IMR-90 (cell line): ENCODE measurements around the gene RIPOR2. TPM values are rescaled to one million over a fixed set of nuclear protein-coding genes. Genes with fewer than 3 reads are reported as not detected.

Source experiments
- ATAC-seq: fragments of 200-7000 bp; cut with Tn5 transposase; 2 replicates; pipeline ENCODE4 v1.9.1; 2020; ENCODE audit warnings: low read depth, mild to moderate bottlenecking, moderate library complexity
- BruUV-seq: library from RNA; stranded (reverse); fragments of 400-500 nt; replicated peaks from 2 replicates; lab custom pipeline; 2021; lab: Mats Ljungman, UMichigan
- CTCF ChIA-PET: fragments of 300-600 bp; formaldehyde crosslinking; extraction: SDS; loops from one replicate; lab custom pipeline; 2021; ENCODE audit warnings: antibody characterized with exemption; lab: Yijun Ruan, JAX
- POLR2A ChIA-PET: fragments of 300-600 bp; sonication (Branson Sonifier 250); formaldehyde crosslinking; loops from one replicate; lab custom pipeline; 2022; ENCODE audit warnings: antibody characterized with exemption; ENCODE audit not compliant: unreplicated experiment; lab: Charles Lee
- DNase-seq: peaks from one replicate; pipeline ENCODE4 v3.0.0; 2013
- H2AFZ ChIP-seq: replicated peaks from 2 replicates; pipeline ENCODE3; 2013; ENCODE audit warnings: low read length, mild to moderate bottlenecking; ENCODE audit not compliant: poor library complexity
- H2AK5ac ChIP-seq: 2 replicates; pipeline ENCODE4 v1.6.1; 2013; ENCODE audit warnings: low read depth, low read length, inconsistent platforms
- H2AK9ac ChIP-seq: replicated peaks from 2 replicates; pipeline ENCODE3; 2013; ENCODE audit warnings: mild to moderate bottlenecking, low read depth, low read length, moderate library complexity; ENCODE audit not compliant: poor library complexity
- H2BK120ac ChIP-seq: 2 replicates; pipeline ENCODE4 v1.6.1; 2013; ENCODE audit warnings: low read depth, low read length, inconsistent platforms
- H2BK15ac ChIP-seq: 3 replicates; pipeline ENCODE4 v1.6.1; 2013; ENCODE audit warnings: low read depth, low read length, inconsistent platforms
- H2BK20ac ChIP-seq: 2 replicates; pipeline ENCODE4 v1.6.1; 2013; ENCODE audit warnings: low read depth, mild to moderate bottlenecking, inconsistent platforms, low read length, moderate library complexity
- H2BK5ac ChIP-seq: 2 replicates; pipeline ENCODE4 v1.6.1; 2013; ENCODE audit warnings: mild to moderate bottlenecking, low read depth, low read length, inconsistent platforms; ENCODE audit not compliant: poor library complexity, severe bottlenecking
- H3K14ac ChIP-seq: replicated peaks from 2 replicates; pipeline ENCODE4 v1.6.1; 2013; ENCODE audit warnings: low read depth, low read length, inconsistent platforms
- H3K18ac ChIP-seq: 2 replicates; pipeline ENCODE4 v1.6.1; 2013; ENCODE audit warnings: low read depth, low read length, control low read depth
- H3K23ac ChIP-seq: 2 replicates; pipeline ENCODE4 v1.6.1; 2013; ENCODE audit warnings: low read depth, low read length, inconsistent platforms
- H3K27ac ChIP-seq: 2 replicates; pipeline ENCODE4 v1.5.1; 2013; ENCODE audit warnings: mild to moderate bottlenecking, control low read depth, low read length; ENCODE audit not compliant: insufficient read depth
- H3K27me3 ChIP-seq: 2 replicates; pipeline ENCODE4 v1.6.1; 2013; ENCODE audit warnings: low read length; ENCODE audit not compliant: control insufficient read depth, insufficient read depth
- H3K36me3 ChIP-seq: 2 replicates; pipeline ENCODE4 v1.6.1; 2013; ENCODE audit warnings: low read length, mixed read lengths; ENCODE audit not compliant: control insufficient read depth, insufficient read depth
- H3K4ac ChIP-seq: 2 replicates; pipeline ENCODE4 v1.6.1; 2013; ENCODE audit warnings: low read depth, low read length, inconsistent platforms
- H3K4me1 ChIP-seq: 2 replicates; pipeline ENCODE4 v1.6.1; 2013; ENCODE audit warnings: low read length, mixed read lengths; ENCODE audit not compliant: control insufficient read depth, insufficient read depth
- H3K4me2 ChIP-seq: 2 replicates; pipeline ENCODE4 v1.6.1; 2013; ENCODE audit warnings: low read depth, mild to moderate bottlenecking, control low read depth, low read length, moderate library complexity
- H3K4me3 ChIP-seq: 2 replicates; pipeline ENCODE4 v1.5.1; 2013; ENCODE audit warnings: low read depth, mild to moderate bottlenecking, control low read depth, low read length, moderate library complexity; ENCODE audit not compliant: insufficient read depth
- H3K56ac ChIP-seq: 2 replicates; pipeline ENCODE4 v1.6.1; 2013; ENCODE audit warnings: low read length, inconsistent platforms; ENCODE audit not compliant: insufficient read depth; ENCODE audit errors: extremely low read depth
- H3K79me1 ChIP-seq, 2 experiments: 2 replicates each; pipeline ENCODE4 v1.6.1; 2013; ENCODE audit warnings: low read length in 2 of 2, inconsistent platforms in 1 of 2, low read depth in 1 of 2
- H3K9ac ChIP-seq: 2 replicates; pipeline ENCODE4 v1.6.1; 2013; ENCODE audit warnings: low read depth, low read length, control low read depth
- H3K9me1 ChIP-seq: 2 replicates; pipeline ENCODE4 v1.6.1; 2013; ENCODE audit warnings: low read length, inconsistent platforms; ENCODE audit not compliant: insufficient read depth
- H3K9me3 ChIP-seq: 2 replicates; pipeline ENCODE4 v1.6.1; 2013; ENCODE audit warnings: low read length; ENCODE audit not compliant: control insufficient read depth, insufficient read depth
- H4K20me1 ChIP-seq: 2 replicates; pipeline ENCODE4 v1.6.1; 2013; ENCODE audit warnings: low read length, inconsistent platforms; ENCODE audit not compliant: insufficient read depth
- H4K5ac ChIP-seq: 2 replicates; pipeline ENCODE4 v1.6.1; 2013; ENCODE audit warnings: mild to moderate bottlenecking, low read depth, low read length, control low read depth
- H4K8ac ChIP-seq, 2 experiments: 2 replicates each; pipeline ENCODE4 v1.6.1; 2013; ENCODE audit warnings: low read depth in 2 of 2, low read length in 2 of 2, control low read depth in 1 of 2, inconsistent platforms in 1 of 2
- H4K91ac ChIP-seq: 2 replicates; pipeline ENCODE4 v1.6.1; 2013; ENCODE audit warnings: low read depth, low read length, inconsistent platforms; ENCODE audit not compliant: insufficient read depth
- BHLHE40 ChIP-seq: fragments of 150-350 bp; IDR thresholded peaks from 2 replicates; pipeline ENCODE4 v1.6.1; 2016; ENCODE audit warnings: mild to moderate bottlenecking, low read depth, low read length
- CEBPB ChIP-seq: IDR thresholded peaks from 2 replicates; pipeline ENCODE4 v1.6.1; 2012; ENCODE audit warnings: low read depth, low read length, improper control_type of control experiment
- MAZ ChIP-seq: IDR thresholded peaks from 2 replicates; pipeline ENCODE4 v1.6.1; 2012; ENCODE audit warnings: low read depth, mild to moderate bottlenecking, low read length, improper control_type of control experiment, moderate library complexity, borderline replicate concordance
- MXI1 ChIP-seq: IDR thresholded peaks from 2 replicates; pipeline ENCODE4 v1.6.1; 2012; ENCODE audit warnings: low read depth, mild to moderate bottlenecking, low read length, moderate library complexity, borderline replicate concordance
- NFE2L2 ChIP-seq: fragments of 150-350 bp; IDR thresholded peaks from 2 replicates; pipeline ENCODE4 v1.6.1; 2016; ENCODE audit warnings: low read depth, mild to moderate bottlenecking, low read length
- RFX5 ChIP-seq: IDR thresholded peaks from 2 replicates; pipeline ENCODE4 v1.8.0; 2012; ENCODE audit warnings: low read depth, mild to moderate bottlenecking, low read length, moderate library complexity
- SMC3 ChIP-seq: fragments of 150-350 bp; IDR thresholded peaks from 2 replicates; pipeline ENCODE4 v1.6.1; 2016; ENCODE audit warnings: low read depth, mild to moderate bottlenecking, antibody characterized with exemption, low read length, moderate library complexity
- WGBS, 2 experiments: methylation state at CpG; one replicate each; pipeline versions ENCODE4 v1.1.5 to v1.1.7; 2013; ENCODE audit warnings: missing lambda C conversion rate in 2 of 2; ENCODE audit not compliant: insufficient read length in 1 of 2; ENCODE audit errors: extremely low coverage in 2 of 2; 5-methylcytosine and 5-hydroxymethylcytosine counted together
- dilution Hi-C: fragments of 300-500 bp; cut with HindIII; formaldehyde crosslinking; loops from one replicate; pipeline ENCODE4 v1.14.3; 2018; ENCODE audit warnings: low sequenced_read_pairs; ENCODE audit not compliant: unreplicated experiment
- in situ Hi-C: fragments of 300-500 bp; cut with MboI; formaldehyde crosslinking; loops from 3 replicates; pipeline ENCODE4 v1.14.3; 2019; ENCODE audit warnings: low sequenced_read_pairs, inconsistent platforms, mixed read lengths
- intact Hi-C: fragments of 100-400 bp; cut with micrococcal nuclease; formaldehyde crosslinking; loops from 2 replicates; pipeline ENCODE4 v1.10.0; 2022
- polyA plus RNA-seq, 3 experiments: library from polyadenylated mRNA; depleted of rRNA; stranded (reverse); fragments of >200 nt; gene quantifications; 2 replicates each; pipeline ENCODE4 v1.2.3, GENCODE V29; 2012; ENCODE audit warnings: low replicate concordance in 1 of 3
- total RNA-seq: library from RNA; depleted of rRNA; stranded (reverse); fragments of >200 nt; gene quantifications from 2 replicates; pipeline ENCODE4 v1.2.3, GENCODE V29; 2012
- TF ChIP-seq, protein P1 (sequence below): fragments of 150-350 bp; IDR thresholded peaks from 2 replicates; pipeline ENCODE4 v1.6.1; 2016; ENCODE audit warnings: low read depth, mild to moderate bottlenecking, low read length, moderate library complexity, borderline replicate concordance
- TF ChIP-seq, protein P2 (sequence below): fragments of 150-350 bp; IDR thresholded peaks from 2 replicates; pipeline ENCODE4 v1.6.1; 2017; ENCODE audit warnings: mild to moderate bottlenecking, antibody characterized with exemption, low read length, low read depth

RIPOR2 gene
- total and polyA plus RNA-seq, 2 of the 4 experiments (the other 2 are of a cell fraction): 1.1 to 1.2 TPM

DNA sequence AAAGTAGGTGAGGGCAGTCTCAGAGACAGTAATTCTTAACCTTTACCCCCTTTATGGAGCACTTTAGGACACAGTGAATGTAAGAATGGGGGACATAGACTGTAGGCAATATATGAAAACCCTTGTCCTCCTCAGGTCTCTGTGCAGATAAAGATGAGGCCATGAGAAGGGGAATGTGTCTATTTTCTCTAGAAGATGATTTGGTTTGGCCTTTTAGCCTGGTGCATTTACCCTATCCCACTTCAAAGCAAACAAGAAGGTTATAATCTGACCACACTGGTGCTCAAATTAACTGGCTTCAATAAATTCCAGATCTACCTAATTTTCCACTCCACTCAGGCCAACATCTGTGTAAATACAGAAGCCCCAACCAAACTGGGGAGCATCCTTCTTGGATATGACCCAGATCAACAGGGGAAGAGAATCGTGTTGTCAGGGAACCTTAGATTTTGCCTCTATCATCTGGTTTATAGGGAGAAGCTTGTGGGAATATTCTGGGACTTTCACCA, 42.4 kb downstream of the RIPOR2 start:
- no peaks in the 10 kb centered on the region; a peak in 1 of 4 replicates for H3K79me1 ChIP-seq
- no peak overlapping the region for H4K8ac ChIP-seq
- no peak overlapping the region for H2BK20ac ChIP-seq
- H4K20me1 ChIP-seq: no peaks in the 10 kb centered on the region
- TF ChIP-seq CEBPB: no peak
- TF ChIP-seq, protein P1, sequence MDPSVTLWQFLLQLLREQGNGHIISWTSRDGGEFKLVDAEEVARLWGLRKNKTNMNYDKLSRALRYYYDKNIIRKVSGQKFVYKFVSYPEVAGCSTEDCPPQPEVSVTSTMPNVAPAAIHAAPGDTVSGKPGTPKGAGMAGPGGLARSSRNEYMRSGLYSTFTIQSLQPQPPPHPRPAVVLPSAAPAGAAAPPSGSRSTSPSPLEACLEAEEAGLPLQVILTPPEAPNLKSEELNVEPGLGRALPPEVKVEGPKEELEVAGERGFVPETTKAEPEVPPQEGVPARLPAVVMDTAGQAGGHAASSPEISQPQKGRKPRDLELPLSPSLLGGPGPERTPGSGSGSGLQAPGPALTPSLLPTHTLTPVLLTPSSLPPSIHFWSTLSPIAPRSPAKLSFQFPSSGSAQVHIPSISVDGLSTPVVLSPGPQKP: no peak
- TF ChIP-seq SMC3: no peak
- TF ChIP-seq RFX5: no peak
- TF ChIP-seq MXI1: no peak
- no peak for TF ChIP-seq NFE2L2
- TF ChIP-seq, protein P2, sequence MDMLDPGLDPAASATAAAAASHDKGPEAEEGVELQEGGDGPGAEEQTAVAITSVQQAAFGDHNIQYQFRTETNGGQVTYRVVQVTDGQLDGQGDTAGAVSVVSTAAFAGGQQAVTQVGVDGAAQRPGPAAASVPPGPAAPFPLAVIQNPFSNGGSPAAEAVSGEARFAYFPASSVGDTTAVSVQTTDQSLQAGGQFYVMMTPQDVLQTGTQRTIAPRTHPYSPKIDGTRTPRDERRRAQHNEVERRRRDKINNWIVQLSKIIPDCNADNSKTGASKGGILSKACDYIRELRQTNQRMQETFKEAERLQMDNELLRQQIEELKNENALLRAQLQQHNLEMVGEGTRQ: no peak
- TF ChIP-seq MAZ: no peak
- TF ChIP-seq BHLHE40: no peak
- H3K9me3 ChIP-seq: no peaks in the 10 kb centered on the region
- no CpG with 5 or more reads among the region's 1 CpG for WGBS, 2 experiments
- 0 out of 2 replicates have a peak, but pooled peaks cover 2% of the 10 kb centered on the region for H3K4me1 ChIP-seq
- no peak overlapping the region for H2AK9ac ChIP-seq
- no peak overlapping the region for H3K18ac ChIP-seq
- no peak overlapping the region for H2BK120ac ChIP-seq
- intact Hi-C loops: no loop called here
- no peak overlapping the region for H3K27ac ChIP-seq
- no peak overlapping the region for H4K5ac ChIP-seq
- H3K36me3 ChIP-seq: no peaks in the 10 kb centered on the region
- H3K4ac ChIP-seq: no peak overlapping the region
- DNase-seq (no peak), ATAC-seq (no peak)
- no peak overlapping the region for H2BK5ac ChIP-seq
- ChIA-PET CTCF (no interaction called here), POLR2A (no interaction called here)
- no peak overlapping the region for H3K4me2 ChIP-seq
- H3K9me1 ChIP-seq: no peaks in the 10 kb centered on the region
- no peak overlapping the region for H3K9ac ChIP-seq
- dilution Hi-C loops: no loop called here
- no peak overlapping the region for H3K14ac ChIP-seq
- H2AFZ ChIP-seq: no peak overlapping the region
- no peak overlapping the region for H3K56ac ChIP-seq
- no peak overlapping the region for H3K23ac ChIP-seq
- no peak overlapping the region for H2AK5ac ChIP-seq
- in situ Hi-C loops: no loop called here
- H2BK15ac ChIP-seq: no peak overlapping the region
- no peak overlapping the region for H4K91ac ChIP-seq
- no peak overlapping the region for H3K4me3 ChIP-seq
- BruUV-seq: no TSS peak
- no peaks in the 10 kb centered on the region for H3K27me3 ChIP-seq
